ENCODE results near the gene C12orf75.

GRCh38 chr12:105378911-105379310 is 48.4 kb downstream of the C12orf75 start:
- no peak for TF ChIP-seq POLR2AphosphoS5 (IDR thresholded peaks at IDR 0.05; ENCODE audit: borderline replicate concordance, low read depth, low read length)
- no peak for TF ChIP-seq EZH2 (IDR thresholded peaks at IDR 0.05)
- TF ChIP-seq FOXP2 (optimal IDR thresholded peaks at IDR 0.05; ENCODE audit: control extremely low read depth, extremely low read length, insufficient read depth) = no peak

All from SK-N-MC (cell line).